Smooth muscle cell (in vitro differentiated cells): Measurements from ENCODE around the gene KCTD14. TPM values are rescaled to one million over a fixed set of nuclear protein-coding genes. Genes with fewer than 3 reads are reported as not detected.

Source experiments
- DNase-seq: peaks from one replicate; lab custom pipeline; 2025; ENCODE audit not compliant: unreplicated experiment; lab: John Stamatoyannopoulos, UW
- H2AFZ ChIP-seq: fragments of 200-600 bp; sonication (generic); 2 replicates; pipeline ENCODE4 v1.6.0; 2016; ENCODE audit warnings: antibody characterized with exemption, low read depth, mild to moderate bottlenecking
- H3F3A ChIP-seq: fragments of 200-600 bp; sonication (generic); 2 replicates; pipeline ENCODE4 v1.6.0; 2017; ENCODE audit warnings: antibody characterized with exemption, low read depth
- H3K27ac ChIP-seq: fragments of 200-600 bp; sonication (generic); 2 replicates; pipeline ENCODE4 v1.5.1; 2016; ENCODE audit warnings: low read depth, mild to moderate bottlenecking
- H3K27me3 ChIP-seq: fragments of 200-600 bp; sonication (generic); 2 replicates; pipeline ENCODE4 v1.6.1; 2016; ENCODE audit warnings: low read depth, mild to moderate bottlenecking
- H3K36me3 ChIP-seq: fragments of 200-600 bp; sonication (generic); 2 replicates; pipeline ENCODE4 v1.5.1; 2016; ENCODE audit warnings: low read depth
- H3K4me1 ChIP-seq: fragments of 200-600 bp; sonication (generic); 2 replicates; pipeline ENCODE4 v1.5.1; 2016; ENCODE audit warnings: low read depth
- H3K4me2 ChIP-seq: fragments of 200-600 bp; sonication (generic); 2 replicates; pipeline ENCODE4 v1.6.0; 2016; ENCODE audit warnings: mild to moderate bottlenecking
- H3K4me3 ChIP-seq: fragments of 200-600 bp; sonication (generic); 2 replicates; pipeline ENCODE4 v1.5.1; 2016; ENCODE audit warnings: mild to moderate bottlenecking
- H3K79me2 ChIP-seq: fragments of 200-600 bp; sonication (generic); 2 replicates; pipeline ENCODE4 v1.6.0; 2016; ENCODE audit warnings: low read depth, mild to moderate bottlenecking
- H3K9ac ChIP-seq: fragments of 200-600 bp; sonication (generic); 2 replicates; pipeline ENCODE4 v1.6.0; 2016; ENCODE audit warnings: low read depth
- H3K9me3 ChIP-seq: fragments of 200-600 bp; sonication (generic); replicated peaks from 2 replicates; pipeline ENCODE4 v1.5.1; 2016; ENCODE audit warnings: low read depth
- H4K20me1 ChIP-seq: fragments of 200-600 bp; sonication (generic); 2 replicates; pipeline ENCODE4 v1.6.0; 2016; ENCODE audit warnings: low read depth
- WGBS: methylation state at CpG from one replicate; pipeline ENCODE4 v1.1.7; 2016; ENCODE audit warnings: low lambda C conversion rate; 5-methylcytosine and 5-hydroxymethylcytosine counted together
- polyA plus RNA-seq: library from polyadenylated mRNA; unstranded; fragments of >200 nt; fragmentation: Nextera tagmentation; extraction: Ambion mirVana; gene quantifications from 2 replicates; pipeline ENCODE4 v1.2.1, GENCODE V29; 2016
- total RNA-seq: library from RNA; depleted of rRNA; stranded (reverse); fragments of >200 nt; gene quantifications from 2 replicates; pipeline ENCODE4 v1.2.3, GENCODE V29; 2014
- TF ChIP-seq, protein P1 (sequence below): fragments of 200-600 bp; sonication (generic); IDR thresholded peaks from 2 replicates; pipeline ENCODE4 v1.5.1; 2017; ENCODE audit warnings: borderline replicate concordance, mild to moderate bottlenecking, antibody characterized with exemption; ENCODE audit not compliant: insufficient read depth, poor library complexity, severe bottlenecking

KCTD14 gene
- total and polyA plus RNA-seq, 2 experiments from 2014 or later: 1.5 to 1.7 TPM

DNA sequence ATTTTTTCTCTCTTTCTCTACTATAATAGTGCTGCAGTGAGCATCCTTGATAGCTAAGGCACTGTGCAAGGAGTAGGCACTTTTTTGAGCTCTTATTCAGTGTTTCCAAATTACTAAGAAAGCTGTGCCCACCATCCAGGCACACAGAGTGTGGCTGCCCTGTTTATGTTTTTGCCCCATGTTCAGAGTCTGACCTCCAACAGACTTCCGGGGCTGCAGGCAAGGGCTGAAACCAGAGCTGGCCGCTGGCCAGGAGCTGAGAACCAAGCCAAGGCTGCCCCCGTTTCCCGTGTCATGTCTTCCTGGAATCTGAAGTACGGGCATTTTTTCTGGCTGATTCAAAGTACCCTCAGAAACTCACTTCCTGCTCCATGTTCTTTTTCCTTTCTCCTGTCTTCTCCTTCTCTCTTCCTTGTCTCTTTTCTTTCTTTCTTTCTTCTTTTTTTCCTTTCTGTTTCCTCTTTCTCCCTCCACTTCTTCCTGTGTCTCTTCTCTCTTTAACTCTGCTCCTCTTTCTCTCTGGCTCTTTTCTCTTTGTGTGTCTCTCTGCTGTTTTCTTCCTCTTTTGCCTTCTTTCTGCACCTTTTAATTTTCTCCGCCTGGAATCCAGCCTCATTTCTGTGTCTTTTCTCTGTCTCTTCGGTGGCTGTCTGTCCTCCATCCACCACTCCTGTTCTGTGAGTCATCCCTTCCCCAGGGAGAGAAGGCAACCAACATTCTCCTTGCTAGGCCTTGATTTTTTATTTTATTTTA lies 17.0 kb upstream of the KCTD14 start:
- Histone ChIP-seq H3F3A (no peaks in the 10 kb centered on the region), H3K27me3 (no peaks in the 10 kb centered on the region), H3K79me2 (no peaks in the 10 kb centered on the region), H3K27ac (peak overlapping the region; percentile 99), H3K4me1 (peaks cover 6% of the 10 kb centered on the region), H3K4me2 (peak overlapping the region; percentile 84), H3K36me3 (no peaks in the 10 kb centered on the region), H3K4me3 (peak overlapping the region; percentile 26), H3K9ac (peak overlapping the region; percentile 90), H3K9me3 (no peaks in the 10 kb centered on the region), H4K20me1 (no peaks in the 10 kb centered on the region), H2AFZ (peak overlapping the region; percentile 97)
- TF ChIP-seq, protein P1, sequence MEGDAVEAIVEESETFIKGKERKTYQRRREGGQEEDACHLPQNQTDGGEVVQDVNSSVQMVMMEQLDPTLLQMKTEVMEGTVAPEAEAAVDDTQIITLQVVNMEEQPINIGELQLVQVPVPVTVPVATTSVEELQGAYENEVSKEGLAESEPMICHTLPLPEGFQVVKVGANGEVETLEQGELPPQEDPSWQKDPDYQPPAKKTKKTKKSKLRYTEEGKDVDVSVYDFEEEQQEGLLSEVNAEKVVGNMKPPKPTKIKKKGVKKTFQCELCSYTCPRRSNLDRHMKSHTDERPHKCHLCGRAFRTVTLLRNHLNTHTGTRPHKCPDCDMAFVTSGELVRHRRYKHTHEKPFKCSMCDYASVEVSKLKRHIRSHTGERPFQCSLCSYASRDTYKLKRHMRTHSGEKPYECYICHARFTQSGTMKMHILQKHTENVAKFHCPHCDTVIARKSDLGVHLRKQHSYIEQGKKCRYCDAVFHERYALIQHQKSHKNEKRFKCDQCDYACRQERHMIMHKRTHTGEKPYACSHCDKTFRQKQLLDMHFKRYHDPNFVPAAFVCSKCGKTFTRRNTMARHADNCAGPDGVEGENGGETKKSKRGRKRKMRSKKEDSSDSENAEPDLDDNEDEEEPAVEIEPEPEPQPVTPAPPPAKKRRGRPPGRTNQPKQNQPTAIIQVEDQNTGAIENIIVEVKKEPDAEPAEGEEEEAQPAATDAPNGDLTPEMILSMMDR: no peak
- WGBS: 13% methylated on average over 7 of the region's 7 CpGs
- peak; percentile 7 for DNase-seq

GRCh38 chr11:78039391-78039918 lies 16.4 kb upstream of the KCTD14 start:
- H4K20me1 ChIP-seq: no peaks in the 10 kb centered on the region
- no peak for DNase-seq
- H3K79me2 ChIP-seq: no peaks in the 10 kb centered on the region
- peak overlapping the region; percentile 97 for H2AFZ ChIP-seq
- peak overlapping the region; percentile 99 for H3K27ac ChIP-seq
- no peak overlapping the region for H3K9ac ChIP-seq
- peaks cover 6% of the 10 kb centered on the region for H3K4me1 ChIP-seq
- H3K36me3 ChIP-seq: no peaks in the 10 kb centered on the region
- 95% methylated on average over 4 of the region's 4 CpGs for WGBS
- no peaks in the 10 kb centered on the region for H3K9me3 ChIP-seq
- H3K4me2 ChIP-seq: peak overlapping the region; percentile 84
- H3K27me3 ChIP-seq: no peaks in the 10 kb centered on the region
- no peak overlapping the region for H3K4me3 ChIP-seq
- TF ChIP-seq, protein P1: no peak
- no peaks in the 10 kb centered on the region for H3F3A ChIP-seq

DNA sequence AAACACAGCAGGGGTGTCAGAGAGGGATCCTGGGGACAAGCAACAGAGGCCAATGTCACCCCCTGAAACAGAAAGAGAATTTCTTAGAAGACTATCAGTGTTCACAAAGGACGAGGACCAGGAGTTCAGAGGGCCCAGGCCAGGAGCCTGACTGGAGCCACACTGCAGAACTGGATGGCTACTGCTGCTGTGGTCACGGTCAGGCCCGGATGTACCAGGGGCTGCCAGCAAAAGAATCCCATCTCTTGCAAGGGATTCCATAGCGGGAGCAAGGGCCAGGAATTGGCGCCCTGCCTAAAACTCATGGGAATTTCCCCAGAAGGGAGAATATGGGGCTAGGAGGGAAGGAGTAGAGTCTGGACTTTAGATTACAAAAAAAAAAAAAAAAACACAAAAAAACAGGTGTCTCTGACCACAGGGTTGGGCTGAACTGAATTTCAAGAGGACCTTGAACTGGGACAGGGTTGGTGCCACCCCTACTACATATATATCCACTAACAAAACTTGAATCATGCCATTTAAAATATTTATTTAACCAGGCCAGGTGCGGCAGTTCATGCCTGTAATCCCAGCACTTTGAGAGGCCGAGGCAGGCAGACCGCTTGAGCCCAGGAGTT lies 15.7 kb upstream of the KCTD14 start:
- Histone ChIP-seq H3K4me2 (no peak overlapping the region), H3K36me3 (no peaks in the 10 kb centered on the region), H3K9me3 (no peaks in the 10 kb centered on the region), H3K27me3 (no peaks in the 10 kb centered on the region), H3K9ac (no peak overlapping the region), H3K4me3 (no peak overlapping the region), H3K27ac (no peak overlapping the region), H3F3A (no peaks in the 10 kb centered on the region), H4K20me1 (no peaks in the 10 kb centered on the region), H2AFZ (no peak overlapping the region), H3K79me2 (no peaks in the 10 kb centered on the region), H3K4me1 (peaks cover 6% of the 10 kb centered on the region)
- WGBS: 97% methylated on average over 8 of the region's 8 CpGs
- TF ChIP-seq, protein P1: no peak
- DNase-seq: no peak
